GM18517 (cell line): ENCODE measurements around the gene EPC1.
"Not testable (repeated sequence)": the region's sequence is repeated elsewhere in the genome, so short reads cannot be mapped to it uniquely, and the experiment has no call there.

Experiments
- ATAC-seq: cut with Tn5 transposase; IDR thresholded peaks from one replicate; pipeline ENCODE4 v1.9.1; 2021; ENCODE audit warnings: mild to moderate bottlenecking, moderate library complexity; ENCODE audit not compliant: unreplicated experiment

EPC1 gene

GRCh38 chr10:32373031-32373430 lies 26.1 kb upstream of the EPC1 start:
- ATAC-seq = no peak

GRCh38 chr10:32372000-32372875 lies 25.3 kb upstream of the EPC1 start:
- no peak for ATAC-seq

GRCh38 chr10:32371101-32371500 lies 24.1 kb upstream of the EPC1 start:
- ATAC-seq = no peak

GRCh38 chr10:32367793-32368453 lies 21.0 kb upstream of the EPC1 start:
- ATAC-seq = no peak

- ATAC-seq = no peak
Observed at GRCh38 chr10:32366588-32366987, 19.6 kb upstream of the EPC1 start.

GRCh38 chr10:32366111-32366510 lies 19.2 kb upstream of the EPC1 start:
- no peak for ATAC-seq

- not testable (repeated sequence) for ATAC-seq
Observed at GRCh38 chr10:32365404-32365803, 18.4 kb upstream of the EPC1 start.

- ATAC-seq = no peak
Observed at GRCh38 chr10:32362571-32362970, 15.6 kb upstream of the EPC1 start.

- ATAC-seq = no peak
Observed at GRCh38 chr10:32360884-32361283, 13.9 kb upstream of the EPC1 start.

- ATAC-seq = no peak
Observed at GRCh38 chr10:32360241-32360640, 13.3 kb upstream of the EPC1 start.

- ATAC-seq = no peak
Observed at GRCh38 chr10:32357056-32357735, 10.2 kb upstream of the EPC1 start.

- not testable (repeated sequence) for ATAC-seq
Observed at GRCh38 chr10:32354690-32355089, 7.7 kb upstream of the EPC1 start.

- no peak for ATAC-seq
Observed at GRCh38 chr10:32350811-32351350, 3.9 kb upstream of the EPC1 start.

- ATAC-seq = no peak
Observed at GRCh38 chr10:32349968-32350738, 3.2 kb upstream of the EPC1 start.

- no peak for ATAC-seq
Observed at GRCh38 chr10:32349199-32349585, 2.2 kb upstream of the EPC1 start.

- no peak for ATAC-seq
Observed at GRCh38 chr10:32348297-32349198, 1.6 kb upstream of the EPC1 start.

GRCh38 chr10:32347363-32348022 lies 535 bp upstream of the EPC1 start:
- no peak for ATAC-seq

- ATAC-seq = peak; percentile 69
Observed at GRCh38 chr10:32346134-32346550, 816 bp downstream of the EPC1 start.

- ATAC-seq = no peak
Observed at GRCh38 chr10:32341596-32341995, 5.4 kb downstream of the EPC1 start.
